Calu3 (cell line): ENCODE results near the gene MMD2. TPM values are rescaled to one million over a fixed set of nuclear protein-coding genes. Genes with fewer than 3 reads are reported as not detected.

Experiments
- BruUV-seq: library from RNA; stranded (reverse); fragments of 400-500 nt; replicated peaks from 2 replicates; lab custom pipeline; 2021; lab: Mats Ljungman, UMichigan
- CTCF ChIA-PET: fragments of 300-600 bp; sonication (Branson Sonifier 250); formaldehyde crosslinking; loops from one replicate; lab custom pipeline; 2022; ENCODE audit warnings: antibody characterized with exemption; lab: Charles Lee
- DNase-seq: peaks from one replicate; pipeline ENCODE4 v3.0.0; 2022
- H3K27ac Mint-ChIP-seq: one replicate; pipeline ENCODE4 v1.8.0; 2022; ENCODE audit warnings: mixed read lengths; ENCODE audit not compliant: unreplicated experiment
- H3K27me3 Mint-ChIP-seq: one replicate; pipeline ENCODE4 v1.8.0; 2022; ENCODE audit warnings: mixed read lengths; ENCODE audit not compliant: unreplicated experiment
- H3K36me3 Mint-ChIP-seq: one replicate; pipeline ENCODE4 v1.8.0; 2022; ENCODE audit warnings: mild to moderate bottlenecking, moderate library complexity, mixed read lengths; ENCODE audit not compliant: insufficient read depth, unreplicated experiment
- H3K4me1 Mint-ChIP-seq: one replicate; pipeline ENCODE4 v1.8.0; 2022; ENCODE audit warnings: mild to moderate bottlenecking, low read depth, mixed read lengths; ENCODE audit not compliant: unreplicated experiment
- H3K4me3 Mint-ChIP-seq: one replicate; pipeline ENCODE4 v1.8.0; 2022; ENCODE audit warnings: mild to moderate bottlenecking, low read depth, moderate library complexity, mixed read lengths; ENCODE audit not compliant: unreplicated experiment
- H3K9me3 Mint-ChIP-seq: one replicate; pipeline ENCODE4 v1.8.0; 2022; ENCODE audit warnings: low read depth, mixed read lengths; ENCODE audit not compliant: unreplicated experiment
- intact Hi-C: fragments of 100-400 bp; cut with micrococcal nuclease; formaldehyde crosslinking; loops from one replicate; pipeline ENCODE4 v1.10.0; 2022; ENCODE audit not compliant: unreplicated experiment
- total RNA-seq: library from RNA; stranded (reverse); gene quantifications from 2 replicates; pipeline ENCODE4 v1.2.3, GENCODE V29; 2022
- TF ChIP-seq, protein P1 (sequence below): fragments of 200-600 bp; IDR thresholded peaks from one replicate; pipeline ENCODE4 v1.8.0; 2022; ENCODE audit warnings: antibody characterized with exemption; ENCODE audit not compliant: unreplicated experiment

MMD2 gene
- total RNA-seq, 1 experiment from 2014 or later = not detected

DNA sequence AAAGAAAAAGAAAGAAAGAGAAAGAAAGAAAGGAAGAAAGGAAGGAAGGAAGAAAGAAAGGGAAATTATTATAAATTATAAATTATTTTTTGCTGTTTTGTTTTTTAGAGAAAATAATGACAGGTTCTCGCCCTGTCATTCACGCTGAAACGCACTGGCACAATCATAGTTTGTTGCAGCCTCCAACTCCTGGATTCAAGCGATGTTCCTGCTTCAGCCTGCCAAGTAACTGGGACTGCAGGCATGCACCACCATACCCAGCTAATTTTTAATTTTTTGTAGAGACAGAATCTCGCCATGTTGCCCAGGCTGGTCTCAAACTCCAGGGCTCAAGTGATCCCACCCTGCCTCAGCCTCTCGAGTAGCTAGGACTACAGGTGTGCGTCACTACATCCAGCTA is 21.6 kb downstream of the MMD2 start:
- TF ChIP-seq, protein P1, sequence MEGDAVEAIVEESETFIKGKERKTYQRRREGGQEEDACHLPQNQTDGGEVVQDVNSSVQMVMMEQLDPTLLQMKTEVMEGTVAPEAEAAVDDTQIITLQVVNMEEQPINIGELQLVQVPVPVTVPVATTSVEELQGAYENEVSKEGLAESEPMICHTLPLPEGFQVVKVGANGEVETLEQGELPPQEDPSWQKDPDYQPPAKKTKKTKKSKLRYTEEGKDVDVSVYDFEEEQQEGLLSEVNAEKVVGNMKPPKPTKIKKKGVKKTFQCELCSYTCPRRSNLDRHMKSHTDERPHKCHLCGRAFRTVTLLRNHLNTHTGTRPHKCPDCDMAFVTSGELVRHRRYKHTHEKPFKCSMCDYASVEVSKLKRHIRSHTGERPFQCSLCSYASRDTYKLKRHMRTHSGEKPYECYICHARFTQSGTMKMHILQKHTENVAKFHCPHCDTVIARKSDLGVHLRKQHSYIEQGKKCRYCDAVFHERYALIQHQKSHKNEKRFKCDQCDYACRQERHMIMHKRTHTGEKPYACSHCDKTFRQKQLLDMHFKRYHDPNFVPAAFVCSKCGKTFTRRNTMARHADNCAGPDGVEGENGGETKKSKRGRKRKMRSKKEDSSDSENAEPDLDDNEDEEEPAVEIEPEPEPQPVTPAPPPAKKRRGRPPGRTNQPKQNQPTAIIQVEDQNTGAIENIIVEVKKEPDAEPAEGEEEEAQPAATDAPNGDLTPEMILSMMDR = no peak
- H3K4me3 Mint-ChIP-seq = no peak overlapping the region
- H3K27me3 Mint-ChIP-seq = no peaks in the 10 kb centered on the region
- no peaks in the 10 kb centered on the region for H3K4me1 Mint-ChIP-seq
- H3K27ac Mint-ChIP-seq = no peak overlapping the region
- no peaks in the 10 kb centered on the region for H3K9me3 Mint-ChIP-seq
- CTCF ChIA-PET = interaction anchor here (0.6 kb wide), 1 partner anchor 94 kb away, joined by 4 read pairs; no protein-coding TSS in a partner anchor
- no peaks in the 10 kb centered on the region for H3K36me3 Mint-ChIP-seq
- BruUV-seq = no TSS peak
- DNase-seq = no peak
- intact Hi-C loops = no loop called here

DNA sequence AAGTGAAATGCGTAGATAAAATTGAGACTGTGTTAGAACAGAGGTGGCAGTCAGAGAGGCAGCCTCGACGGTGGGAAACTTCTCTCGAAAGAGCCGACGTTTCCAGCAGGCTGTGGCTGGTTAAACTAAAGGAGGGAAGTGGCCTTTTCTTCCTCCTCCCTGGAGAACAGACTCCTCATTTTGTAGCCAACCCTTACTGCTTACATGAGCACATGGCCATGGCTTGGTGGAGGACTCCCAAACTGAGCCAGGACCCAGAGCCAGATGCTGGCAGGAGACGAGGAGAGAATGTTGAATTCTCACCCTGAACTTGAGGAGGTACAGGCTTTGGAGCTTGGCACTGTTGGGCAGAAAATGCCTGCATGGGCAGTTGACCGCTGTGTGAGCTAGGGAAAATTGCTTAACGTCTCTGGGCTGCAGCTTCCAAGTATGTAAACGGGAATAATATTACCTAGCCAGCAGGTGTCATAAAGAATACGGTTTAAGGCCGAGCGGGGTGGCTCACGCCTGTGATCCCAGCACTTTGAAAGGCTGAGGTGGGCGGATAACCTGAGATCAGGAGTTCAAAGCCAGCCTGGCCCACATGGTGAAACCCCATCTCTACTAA is 24.5 kb downstream of the MMD2 start:
- Mint-ChIP-seq H3K4me3 (no peak overlapping the region), H3K36me3 (peaks cover 8% of the 10 kb centered on the region), H3K4me1 (no peaks in the 10 kb centered on the region), H3K9me3 (no peaks in the 10 kb centered on the region), H3K27me3 (no peaks in the 10 kb centered on the region), H3K27ac (no peak overlapping the region)
- no peak for DNase-seq
- TF ChIP-seq, protein P1 = no peak
- CTCF ChIA-PET = interaction anchor here (1.2 kb wide), 1 partner anchor 16 kb away, joined by 3 read pairs; no protein-coding TSS in a partner anchor
- intact Hi-C loops = no loop called here
- BruUV-seq = no TSS peak

DNA sequence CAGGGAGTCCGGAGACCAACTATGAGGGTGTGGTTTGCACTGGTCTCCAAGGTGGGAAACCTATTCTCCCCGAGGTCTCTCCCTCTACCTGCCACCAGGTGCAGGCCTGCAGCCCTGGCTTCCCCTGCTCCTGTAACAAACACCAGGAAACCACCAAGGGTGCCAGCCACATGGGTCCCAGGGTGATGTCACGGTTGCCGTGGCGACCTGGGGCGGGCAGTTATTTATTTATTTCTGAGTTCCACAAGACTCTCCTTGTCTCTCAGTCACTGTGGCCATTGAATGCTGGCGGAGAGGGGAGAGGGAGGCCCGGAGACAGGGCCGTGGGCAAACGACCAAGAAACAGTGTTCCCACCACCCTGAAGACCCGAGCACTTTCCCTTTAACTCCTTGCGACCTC is 27.0 kb downstream of the MMD2 start:
- H3K36me3 Mint-ChIP-seq = peaks cover 8% of the 10 kb centered on the region
- DNase-seq = peak; percentile 94
- CTCF ChIA-PET = interaction anchor here (0.7 kb wide), 1 partner anchor 9 kb away, joined by 4 read pairs; no protein-coding TSS in a partner anchor
- intact Hi-C loops = no loop called here
- no peaks in the 10 kb centered on the region for H3K9me3 Mint-ChIP-seq
- no peak overlapping the region for H3K4me3 Mint-ChIP-seq
- no TSS peak for BruUV-seq
- peaks cover 17% of the 10 kb centered on the region for H3K27me3 Mint-ChIP-seq
- no peak overlapping the region for H3K27ac Mint-ChIP-seq
- no peaks in the 10 kb centered on the region for H3K4me1 Mint-ChIP-seq
- TF ChIP-seq, protein P1 = no peak

GRCh38 chr7:4929005-4929404 is 30.0 kb downstream of the MMD2 start:
- Mint-ChIP-seq H3K27ac (no peak overlapping the region), H3K9me3 (no peaks in the 10 kb centered on the region), H3K4me1 (no peaks in the 10 kb centered on the region), H3K4me3 (no peak overlapping the region), H3K36me3 (peaks cover 8% of the 10 kb centered on the region), H3K27me3 (peaks cover 46% of the 10 kb centered on the region)
- intact Hi-C loops = no loop called here
- DNase-seq = no peak
- CTCF ChIA-PET = no interaction called here
- BruUV-seq = no TSS peak
- TF ChIP-seq, protein P1 = no peak
